GM19452 (cell line): ENCODE measurements around the gene SLC6A19.

Experiments used
- ATAC-seq: cut with Tn5 transposase; IDR thresholded peaks from one replicate; pipeline ENCODE4 v1.9.1; 2021; ENCODE audit not compliant: unreplicated experiment

Gene SLC6A19

DNA sequence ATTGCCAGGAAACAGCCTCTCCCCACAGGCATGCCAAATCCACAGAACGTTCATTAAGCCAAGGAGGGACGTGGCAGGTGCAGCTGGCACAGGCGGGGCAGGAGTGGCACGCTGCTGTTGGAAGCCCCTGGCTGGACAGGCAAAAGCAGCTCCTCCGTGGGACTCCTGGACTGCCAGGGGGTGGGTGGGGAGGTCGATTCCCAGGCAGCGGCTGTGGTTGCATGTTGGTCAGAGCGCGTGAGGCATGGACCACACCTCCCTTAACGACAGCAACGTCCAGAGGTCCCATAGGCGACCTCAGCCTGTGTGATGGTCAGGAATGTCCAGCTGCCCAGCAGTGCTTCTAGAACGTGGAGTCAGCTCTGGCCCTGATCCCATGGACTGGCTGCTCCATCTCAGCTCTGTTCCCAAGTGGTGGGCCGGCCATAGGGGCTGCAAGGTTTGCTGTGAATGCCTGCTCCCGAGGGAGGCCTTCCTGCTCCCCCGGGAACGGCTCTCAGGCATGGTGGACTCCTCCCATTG is 6.9 kb downstream of the SLC6A19 start:
- no peak for ATAC-seq

- ATAC-seq: no peak
Measured at GRCh38 chr5:1208743-1209488, 7.5 kb downstream of the SLC6A19 start.

DNA sequence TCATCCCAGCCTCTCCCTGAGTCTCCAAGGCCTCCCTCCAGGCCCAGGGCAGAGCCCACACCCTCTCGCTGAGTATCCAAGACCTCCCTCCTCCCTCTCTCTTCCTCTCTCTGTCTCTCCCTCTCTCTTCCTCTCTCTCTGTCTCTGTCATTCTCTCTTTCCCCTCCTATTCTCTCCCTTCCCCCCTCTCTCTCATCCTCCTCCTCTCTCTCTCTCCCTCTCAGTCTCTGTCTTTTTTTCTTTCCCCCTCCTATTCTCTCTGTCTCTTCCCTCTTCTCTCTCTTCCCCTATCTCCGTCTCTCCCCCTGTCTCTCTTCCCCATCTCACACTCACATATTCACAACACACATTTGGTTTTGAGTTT is 8.1 kb downstream of the SLC6A19 start:
- ATAC-seq: no peak

- ATAC-seq: no peak
Measured at GRCh38 chr5:1209896-1210776, 8.7 kb downstream of the SLC6A19 start.

DNA sequence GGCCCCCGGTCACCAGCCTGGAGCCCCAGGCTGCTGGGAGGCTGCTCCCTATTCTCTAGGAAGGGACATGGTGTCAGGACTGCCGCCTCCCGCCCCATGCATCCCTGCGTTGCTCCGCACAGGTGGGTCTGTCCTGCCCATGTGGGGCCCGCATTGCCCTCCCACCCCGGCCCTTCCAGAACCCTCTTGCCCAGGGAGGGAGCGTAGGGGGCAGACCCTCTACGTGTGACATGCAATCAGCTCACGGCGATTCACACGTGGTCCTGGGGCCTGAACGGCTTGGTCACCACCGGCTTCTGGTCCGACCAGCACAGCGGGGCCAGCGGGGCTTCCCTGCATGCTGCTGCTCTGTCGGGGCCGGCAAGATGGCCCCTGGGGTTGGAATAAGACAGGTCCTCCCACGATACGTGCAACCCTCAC is 9.4 kb downstream of the SLC6A19 start:
- no peak for ATAC-seq

DNA sequence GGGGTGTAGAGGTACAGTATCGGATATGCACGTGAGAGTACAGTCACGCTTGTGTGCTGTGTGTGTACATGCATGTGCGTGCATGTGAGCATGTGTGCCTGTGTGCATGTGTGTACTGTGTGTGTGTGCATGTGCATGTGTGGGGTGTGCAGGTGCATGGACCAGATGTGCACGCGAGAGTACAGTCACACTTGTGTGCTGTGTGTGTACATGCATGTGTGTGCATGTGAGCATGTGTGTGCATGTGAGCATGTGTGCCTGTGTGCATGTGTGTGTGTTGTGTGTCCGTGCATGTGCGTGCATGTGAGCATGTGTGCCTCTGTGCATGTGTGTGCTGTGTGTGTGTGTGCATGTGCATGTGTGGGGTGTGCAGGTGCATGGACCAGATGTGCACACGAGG is 10.3 kb downstream of the SLC6A19 start:
- no peak for ATAC-seq

DNA sequence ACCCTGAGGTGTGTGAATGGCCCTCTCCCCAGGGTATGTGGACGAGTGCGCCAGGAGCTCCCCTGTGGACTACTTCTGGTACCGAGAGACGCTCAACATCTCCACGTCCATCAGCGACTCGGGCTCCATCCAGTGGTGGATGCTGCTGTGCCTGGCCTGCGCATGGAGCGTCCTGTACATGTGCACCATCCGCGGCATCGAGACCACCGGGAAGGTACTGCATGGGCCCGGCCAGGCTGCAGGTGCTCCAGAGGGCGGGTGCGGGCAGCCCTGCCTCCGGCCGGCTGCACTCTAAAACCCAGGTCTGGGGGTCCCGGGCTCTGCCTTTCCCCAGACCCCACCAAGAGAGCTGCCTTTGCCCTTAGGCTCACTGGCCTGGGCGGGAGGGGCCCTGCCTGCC is 10.9 kb downstream of the SLC6A19 start:
- no peak for ATAC-seq

DNA sequence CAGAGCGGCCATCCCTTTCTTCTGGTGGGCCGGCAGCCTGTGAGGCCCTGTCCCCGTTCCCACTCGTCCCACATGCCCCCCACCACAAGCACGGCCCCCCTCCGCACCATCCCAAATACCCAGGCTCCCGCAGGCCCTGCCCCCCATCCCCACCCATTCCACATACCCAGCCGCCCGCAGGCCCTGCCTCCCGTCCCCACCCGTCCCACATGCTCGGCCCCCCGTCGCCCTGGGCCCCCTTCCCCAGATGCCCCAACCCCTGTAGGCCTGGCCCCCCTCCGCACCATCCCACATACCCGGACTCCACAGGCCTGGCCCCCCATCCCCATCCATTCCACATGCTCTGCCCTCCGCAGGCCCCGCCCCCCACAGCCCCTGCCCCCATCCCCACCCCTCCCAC is 11.5 kb downstream of the SLC6A19 start:
- no peak for ATAC-seq

GRCh38 chr5:1213508-1214162 is 12.2 kb downstream of the SLC6A19 start:
- no peak for ATAC-seq

DNA sequence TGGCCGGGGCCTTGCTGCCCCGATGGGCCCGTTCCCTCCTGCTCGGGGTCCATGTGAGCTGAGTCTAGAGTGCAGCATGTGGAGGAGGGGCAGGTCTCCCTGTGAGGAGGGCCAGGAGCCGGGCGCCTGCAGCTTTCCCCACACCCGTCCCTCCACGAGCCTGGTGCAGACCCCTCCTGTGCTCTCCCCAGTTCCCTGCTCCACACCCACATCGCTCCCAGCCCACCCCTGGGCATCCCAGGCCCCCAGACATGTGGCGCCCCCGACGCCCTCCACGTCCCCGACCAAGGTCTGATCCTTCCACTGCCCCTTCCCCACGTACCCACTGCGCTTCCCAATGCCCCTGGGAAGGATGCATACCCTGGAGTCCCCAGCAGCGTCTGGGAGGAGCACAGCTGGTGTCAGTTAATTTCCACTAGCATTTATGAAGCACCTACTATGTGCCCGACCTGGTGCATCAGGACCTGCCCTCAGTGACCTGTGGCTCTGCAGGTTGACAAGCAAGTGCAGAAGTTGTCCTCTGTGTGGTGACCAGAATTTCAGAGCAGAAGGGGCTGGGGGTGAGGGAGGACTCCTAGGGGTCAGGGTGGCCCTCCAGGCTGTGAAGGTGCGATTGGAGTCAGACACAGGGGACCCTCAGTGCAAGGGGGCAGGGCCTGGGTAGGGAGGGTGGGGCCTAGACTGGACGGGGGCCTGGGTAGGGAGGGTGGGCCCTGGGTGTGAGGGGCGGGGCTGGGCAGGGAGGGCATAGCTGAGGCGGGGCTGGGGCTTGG is 13.0 kb downstream of the SLC6A19 start:
- no peak for ATAC-seq

DNA sequence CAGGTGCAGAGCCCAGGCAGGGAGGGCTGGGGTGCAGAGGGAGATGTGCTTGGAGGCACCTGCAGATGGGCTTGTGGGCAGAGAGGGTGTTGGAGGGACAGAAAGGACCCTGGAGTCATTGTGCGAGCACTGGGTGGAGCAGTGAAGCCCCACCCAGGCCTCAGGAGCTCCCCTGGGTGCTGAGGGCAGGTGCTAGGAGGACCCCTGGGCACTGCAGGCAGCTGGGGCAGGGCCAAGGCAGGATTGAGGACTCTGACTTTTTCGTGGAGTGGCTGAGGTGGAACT is 13.5 kb downstream of the SLC6A19 start:
- ATAC-seq: no peak

GRCh38 chr5:1215320-1216096 is 14.1 kb downstream of the SLC6A19 start:
- no peak for ATAC-seq

- ATAC-seq: no peak
Measured at GRCh38 chr5:1216211-1216917, 15.0 kb downstream of the SLC6A19 start.

- no peak for ATAC-seq
Measured at GRCh38 chr5:1216918-1217295, 15.5 kb downstream of the SLC6A19 start.

GRCh38 chr5:1217596-1218206 is 16.3 kb downstream of the SLC6A19 start:
- no peak for ATAC-seq

DNA sequence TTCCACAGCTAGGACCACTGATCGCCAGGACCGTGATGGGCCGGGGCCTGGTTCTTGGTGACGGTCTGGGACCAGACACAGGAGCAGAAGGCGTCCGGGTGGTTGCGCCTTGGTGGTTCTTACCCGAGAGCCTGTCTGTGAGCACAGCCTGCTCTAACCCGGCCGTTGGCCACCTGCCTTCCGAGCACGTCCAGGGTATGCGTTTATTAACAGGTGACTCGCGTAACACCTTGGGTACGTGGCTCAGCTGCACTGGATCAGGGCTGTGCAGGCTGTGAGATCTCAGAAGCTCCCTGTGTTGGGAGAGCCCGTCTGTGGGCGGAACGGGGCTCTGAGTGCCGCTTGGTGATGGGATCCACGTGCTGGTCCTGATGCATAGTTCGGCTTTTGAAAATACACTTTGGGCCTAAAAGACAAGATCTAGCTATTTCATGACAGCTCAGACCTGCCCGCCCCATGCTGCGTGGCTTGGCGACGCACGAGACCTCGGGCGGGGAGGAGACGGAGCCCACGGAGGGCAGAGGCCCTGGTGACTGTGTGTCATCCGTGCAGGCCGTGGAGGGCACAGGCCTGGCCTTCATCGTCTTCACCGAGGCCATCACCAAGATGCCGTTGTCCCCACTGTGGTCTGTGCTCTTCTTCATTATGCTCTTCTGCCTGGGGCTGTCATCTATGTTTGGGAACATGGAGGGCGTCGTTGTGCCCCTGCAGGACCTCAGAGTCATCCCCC is 17.1 kb downstream of the SLC6A19 start:
- no peak for ATAC-seq

- ATAC-seq: no peak
Measured at GRCh38 chr5:1219098-1219767, 17.8 kb downstream of the SLC6A19 start.

DNA sequence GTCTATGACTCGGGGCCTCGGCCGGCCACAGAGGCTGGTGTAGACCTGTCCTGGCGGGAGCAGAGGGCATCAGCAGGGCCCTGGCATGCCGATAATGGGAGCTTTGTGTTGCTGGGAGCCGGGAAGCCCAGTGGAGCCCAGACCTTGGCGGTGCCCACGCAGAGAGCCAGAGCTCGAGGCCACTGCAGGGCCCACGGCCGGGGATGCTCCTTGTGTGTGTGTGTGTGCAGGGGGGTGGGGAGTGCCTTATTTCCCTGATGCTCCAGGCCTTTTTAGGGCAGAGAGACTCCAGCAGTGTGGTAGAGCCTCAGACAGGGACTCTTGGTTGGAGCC is 18.3 kb downstream of the SLC6A19 start:
- ATAC-seq: no peak
